GM21576 (cell line): Measurements from ENCODE around the gene SATB1.

Experiments used
- ATAC-seq: cut with Tn5 transposase; IDR thresholded peaks from one replicate; pipeline ENCODE4 v1.9.1; 2021; ENCODE audit warnings: mild to moderate bottlenecking, moderate library complexity; ENCODE audit not compliant: unreplicated experiment

The SATB1 gene

GRCh38 chr3:18402239-18402799 lies 22.8 kb downstream of the SATB1 start:
- no peak for ATAC-seq

GRCh38 chr3:18401300-18401961 lies 23.7 kb downstream of the SATB1 start:
- no peak for ATAC-seq

- no peak for ATAC-seq
Measured at GRCh38 chr3:18398448-18398847, 26.7 kb downstream of the SATB1 start.

- no peak for ATAC-seq
Measured at GRCh38 chr3:18396428-18396827, 28.7 kb downstream of the SATB1 start.

- no peak for ATAC-seq
Measured at GRCh38 chr3:18394384-18394995, 30.6 kb downstream of the SATB1 start.

GRCh38 chr3:18393906-18394305 lies 31.2 kb downstream of the SATB1 start:
- ATAC-seq = no peak

GRCh38 chr3:18390024-18390660 lies 35.0 kb downstream of the SATB1 start:
- ATAC-seq = no peak

- ATAC-seq = no peak
Measured at GRCh38 chr3:18389108-18389733, 35.9 kb downstream of the SATB1 start.

GRCh38 chr3:18386274-18386890 lies 38.8 kb downstream of the SATB1 start:
- ATAC-seq = no peak

GRCh38 chr3:18385706-18386105 lies 39.4 kb downstream of the SATB1 start:
- ATAC-seq = no peak

- no peak for ATAC-seq
Measured at GRCh38 chr3:18382760-18383369, 42.3 kb downstream of the SATB1 start.

GRCh38 chr3:18379647-18380046 lies 45.5 kb downstream of the SATB1 start:
- ATAC-seq = no peak

- ATAC-seq = no peak
Measured at GRCh38 chr3:18378218-18378617, 46.9 kb downstream of the SATB1 start.

- no peak for ATAC-seq
Measured at GRCh38 chr3:18376682-18377081, 48.5 kb downstream of the SATB1 start.

- ATAC-seq = no peak
Measured at GRCh38 chr3:18372786-18373405, 52.2 kb downstream of the SATB1 start.

- no peak for ATAC-seq
Measured at GRCh38 chr3:18370672-18371071, 54.5 kb downstream of the SATB1 start.

- no peak for ATAC-seq
Measured at GRCh38 chr3:18369551-18370185, 55.5 kb downstream of the SATB1 start.

GRCh38 chr3:18366258-18366657 lies 58.9 kb downstream of the SATB1 start:
- no peak for ATAC-seq

- no peak for ATAC-seq
Measured at GRCh38 chr3:18363338-18363737, 61.8 kb downstream of the SATB1 start.

- ATAC-seq = no peak
Measured at GRCh38 chr3:18357747-18358146, 67.4 kb downstream of the SATB1 start.
